Adrenal gland (tissue), 12 donors: ENCODE results near the gene MEPCE. TPM values are rescaled to one million over a fixed set of nuclear protein-coding genes. Genes with fewer than 3 reads are reported as not detected.

Source experiments
- DNase-seq, 7 donors: peaks; one replicate each; pipeline ENCODE4 v3.0.0-alpha.2; 2019 to 2020
- H3K27ac ChIP-seq, 5 donors: fragments of 200-600 bp; sonication (generic) in 4 of 5; 1 replicate in 3 of 5; 2 replicates in 2 of 5; pipeline versions ENCODE4 v1.5.1 to v1.8.0; 2016 to 2020; ENCODE audit warnings: mild to moderate bottlenecking in 1 of 5
- H3K27me3 ChIP-seq: fragments of 200-600 bp; 2 replicates; pipeline ENCODE4 v1.8.0; 2021
- H3K36me3 ChIP-seq, 2 donors: fragments of 200-600 bp; replicated peaks in 1 of 2; 1 replicate in 1 of 2; 2 replicates in 1 of 2; pipeline versions ENCODE4 v1.5.1 to v1.8.0; 2018 to 2022
- H3K4me1 ChIP-seq, 2 donors: fragments of 200-600 bp; replicated peaks in 1 of 2; 1 replicate in 1 of 2; 2 replicates in 1 of 2; pipeline versions ENCODE4 v1.5.1 to v1.8.0; 2018 to 2021
- H3K4me3 ChIP-seq, 4 donors: fragments of 200-600 bp; sonication (generic) in 3 of 4; one replicate each; pipeline ENCODE4 v1.5.1; 2016 to 2018
- H3K9me3 ChIP-seq, 3 donors: fragments of 200-600 bp; sonication (generic) in 1 of 3; replicated peaks in 1 of 3; 1 replicate in 2 of 3; 2 replicates in 1 of 3; pipeline versions ENCODE4 v1.5.1 to v1.8.0; 2016 to 2021
- POLR2A ChIP-seq, 2 donors: fragments of 450-650 bp; IDR thresholded peaks; one replicate each; pipeline ENCODE4 v1.6.1; 2017; ENCODE audit warnings: antibody characterized with exemption in 2 of 2, mild to moderate bottlenecking in 2 of 2, moderate library complexity in 1 of 2
- WGBS, 4 donors: extraction: QIAGEN DNeasy Blood & Tissue Kit in 2 of 4; methylation state at CpG; one replicate each; pipeline versions ENCODE4 v1.1.5 to v1.1.7; 2013 to 2017; 5-methylcytosine and 5-hydroxymethylcytosine counted together
- intact Hi-C, 2 donors: fragments of 100-400 bp; cut with DNase I; formaldehyde crosslinking; loops; one replicate each; pipeline versions ENCODE4 v1.14.1 to v1.15.0; 2022 to 2023
- polyA plus RNA-seq, 3 donors: library from polyadenylated mRNA; stranded (reverse); fragments of 200-250 nt in 2 of 3; fragments of 350-450 nt in 1 of 3; fragmentation: Illumina TruSeq in 1 of 3; extraction: RNeasy Lipid Tissue Mini Kit (QIAGEN cat#74804) in 1 of 3; gene quantifications; one replicate each; pipeline ENCODE4 v1.2.3, GENCODE V29; 2013 to 2014
- total RNA-seq, 9 donors: library from RNA; depleted of rRNA in 4 of 9; stranded (reverse); fragments of >200 nt in 4 of 9; fragments of 120-200 nt in 1 of 9; fragmentation: NEBNext Ultra II Directional in 1 of 9; extraction: Animal tissue kit (Norgen Biotek cat#: 25700) in 1 of 9; gene quantifications; one replicate each; pipeline versions ENCODE4 v1.1.0 to v1.2.4, GENCODE V29; 2013 to 2023
- TF ChIP-seq, protein P1 (sequence below), 6 experiments: fragments of 450-650 bp in 4 of 6; fragments of 200-600 bp in 2 of 6; sonication (generic) in 1 of 6; IDR thresholded peaks; 1 replicate in 5 of 6; 2 replicates in 1 of 6; pipeline versions ENCODE4 v1.5.1 to v1.8.0; 2016 to 2021; ENCODE audit warnings: antibody characterized with exemption in 6 of 6, mild to moderate bottlenecking in 2 of 6, moderate library complexity in 1 of 6
- donor health status: healthy with polysubstance abuse.
- donor health status: Bipolar disorder and iron deficiency.
- donor health status: DM: yes; HTN: yes; CAD: no.
- donor health status: DM: no; HTN: no; CAD: no.
- donor health status: DM: no; HTN: no; CAD: no.
- donor health status: DM: yes; HTN: yes; CAD: no.

The MEPCE gene
- total and polyA plus RNA-seq, 12 donors = 24.8 to 76.8 (median 51.8) TPM

GRCh38 chr7:100390286-100391009 lies 39.2 kb upstream of the MEPCE start:
- TF ChIP-seq, protein P1, sequence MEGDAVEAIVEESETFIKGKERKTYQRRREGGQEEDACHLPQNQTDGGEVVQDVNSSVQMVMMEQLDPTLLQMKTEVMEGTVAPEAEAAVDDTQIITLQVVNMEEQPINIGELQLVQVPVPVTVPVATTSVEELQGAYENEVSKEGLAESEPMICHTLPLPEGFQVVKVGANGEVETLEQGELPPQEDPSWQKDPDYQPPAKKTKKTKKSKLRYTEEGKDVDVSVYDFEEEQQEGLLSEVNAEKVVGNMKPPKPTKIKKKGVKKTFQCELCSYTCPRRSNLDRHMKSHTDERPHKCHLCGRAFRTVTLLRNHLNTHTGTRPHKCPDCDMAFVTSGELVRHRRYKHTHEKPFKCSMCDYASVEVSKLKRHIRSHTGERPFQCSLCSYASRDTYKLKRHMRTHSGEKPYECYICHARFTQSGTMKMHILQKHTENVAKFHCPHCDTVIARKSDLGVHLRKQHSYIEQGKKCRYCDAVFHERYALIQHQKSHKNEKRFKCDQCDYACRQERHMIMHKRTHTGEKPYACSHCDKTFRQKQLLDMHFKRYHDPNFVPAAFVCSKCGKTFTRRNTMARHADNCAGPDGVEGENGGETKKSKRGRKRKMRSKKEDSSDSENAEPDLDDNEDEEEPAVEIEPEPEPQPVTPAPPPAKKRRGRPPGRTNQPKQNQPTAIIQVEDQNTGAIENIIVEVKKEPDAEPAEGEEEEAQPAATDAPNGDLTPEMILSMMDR (IDR thresholded peaks at IDR 0.05) = no peak
- TF ChIP-seq POLR2A (IDR thresholded peaks at IDR 0.05) = no peak
- H3K27ac ChIP-seq = no peak overlapping the region
- no peaks in the 10 kb centered on the region for H3K27me3 ChIP-seq
- intact Hi-C loops = no loop called here
- 46 to 56% (median 52%) methylated on average over 3 of the region's 3 CpGs for WGBS, 4 donors
- H3K4me3 ChIP-seq = no peak overlapping the region
- no peaks in the 10 kb centered on the region for H3K36me3 ChIP-seq
- DNase-seq = no peak
- H3K4me1 ChIP-seq = peaks cover 0 to 6% of the 10 kb centered on the region in 2 donors
- H3K9me3 ChIP-seq = no peaks in the 10 kb centered on the region

- peak in 1 of 7 donors; percentile 24 for DNase-seq
- no peaks in the 10 kb centered on the region for H3K27me3 ChIP-seq
- intact Hi-C loops = no loop called here
- no peak overlapping the region for H3K27ac ChIP-seq
- peaks cover 0 to 8% of the 10 kb centered on the region in 2 donors for H3K4me1 ChIP-seq
- no peak for TF ChIP-seq POLR2A (IDR thresholded peaks at IDR 0.05)
- TF ChIP-seq, protein P1 (IDR thresholded peaks at IDR 0.05) = no peak
- WGBS, 4 donors = 62 to 73% (median 69%) methylated on average over 4 of the region's 4 CpGs
- no peak overlapping the region for H3K4me3 ChIP-seq
- no peaks in the 10 kb centered on the region for H3K9me3 ChIP-seq
- no peaks in the 10 kb centered on the region for H3K36me3 ChIP-seq
Observed at GRCh38 chr7:100393233-100393905, 36.3 kb upstream of the MEPCE start.

DNA sequence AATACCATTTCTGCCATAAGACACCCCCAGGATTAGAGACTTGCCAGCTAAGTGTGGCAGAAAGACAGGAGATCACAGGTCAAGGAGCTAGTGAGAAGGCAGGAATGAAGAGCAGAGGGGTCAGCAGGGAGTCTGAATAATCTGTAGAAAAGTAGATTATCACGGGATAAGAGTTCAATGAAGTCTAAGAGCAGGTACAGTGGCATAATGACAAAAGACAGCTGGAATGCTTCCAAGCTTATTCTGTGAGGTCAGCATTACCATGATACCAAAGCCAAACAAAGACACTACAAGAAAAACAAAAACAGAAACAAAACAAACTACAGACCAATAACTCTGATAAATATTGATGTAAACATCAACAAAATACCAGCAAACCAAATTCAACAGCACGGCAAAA lies 35.6 kb upstream of the MEPCE start:
- H3K36me3 ChIP-seq = no peaks in the 10 kb centered on the region
- H3K27me3 ChIP-seq = no peaks in the 10 kb centered on the region
- H3K9me3 ChIP-seq = no peaks in the 10 kb centered on the region
- peaks cover 0 to 13% of the 10 kb centered on the region in 2 donors for H3K4me1 ChIP-seq
- H3K27ac ChIP-seq = no peak overlapping the region
- no peak for DNase-seq
- 70 to 76% (median 73%) methylated on average over 2 of the region's 2 CpGs for WGBS, 4 donors
- TF ChIP-seq, protein P1 (IDR thresholded peaks at IDR 0.05) = no peak
- TF ChIP-seq POLR2A (IDR thresholded peaks at IDR 0.05) = no peak
- intact Hi-C loops = no loop called here
- H3K4me3 ChIP-seq = no peak overlapping the region

GRCh38 chr7:100396421-100396982 lies 33.1 kb upstream of the MEPCE start:
- Histone ChIP-seq H3K9me3 (no peaks in the 10 kb centered on the region), H3K4me1 (peaks cover 12 to 22% of the 10 kb centered on the region in 2 donors), H3K27me3 (no peaks in the 10 kb centered on the region), H3K27ac (no peak overlapping the region), H3K36me3 (no peaks in the 10 kb centered on the region), H3K4me3 (no peak overlapping the region)
- WGBS, 4 donors = 64 to 73% (median 69%) methylated on average over 9 of the region's 9 CpGs
- intact Hi-C loops = no loop called here
- no peak for TF ChIP-seq POLR2A (IDR thresholded peaks at IDR 0.05)
- TF ChIP-seq, protein P1 (IDR thresholded peaks at IDR 0.05) = no peak
- DNase-seq = no peak
